HepG2 (cell line): ENCODE measurements around the gene TAT. TPM values are rescaled to one million over a fixed set of nuclear protein-coding genes. Genes with fewer than 3 reads are reported as not detected.

Source experiments
- ATAD3A ChIP-seq: sonication (generic); formaldehyde crosslinking; IDR thresholded peaks from 2 replicates; pipeline ENCODE4 v1.4.0; 2020; ENCODE audit warnings: missing genetic modification reagents
- ATRX ChIP-seq: sonication (generic); formaldehyde crosslinking; IDR thresholded peaks from 2 replicates; pipeline ENCODE4 v1.4.0; 2020; ENCODE audit warnings: missing genetic modification reagents, borderline replicate concordance
- CEBPB ChIP-seq: IDR thresholded peaks from 2 replicates; pipeline ENCODE4 v1.6.1; 2011; ENCODE audit warnings: low read depth, low read length, improper control_type of control experiment, borderline replicate concordance
- CENPX ChIP-seq: sonication (generic); formaldehyde crosslinking; IDR thresholded peaks from 2 replicates; pipeline ENCODE4 v1.9.0; 2021; ENCODE audit warnings: mild to moderate bottlenecking, missing genetic modification reagents, moderate library complexity
- CSRNP1 ChIP-seq: sonication (generic); formaldehyde crosslinking; IDR thresholded peaks from 2 replicates; pipeline ENCODE4 v1.8.1; 2023; ENCODE audit warnings: mild to moderate bottlenecking, missing genetic modification reagents
- DBP ChIP-seq: sonication (generic); formaldehyde crosslinking; IDR thresholded peaks from 2 replicates; pipeline ENCODE4 v1.4.0; 2020; ENCODE audit warnings: missing genetic modification reagents; ENCODE audit errors: not compliant biosample characterization
- FOXP4 ChIP-seq: sonication (generic); formaldehyde crosslinking; IDR thresholded peaks from 2 replicates; pipeline ENCODE4 v1.4.0; 2020; ENCODE audit warnings: missing genetic modification reagents
- HCFC1 ChIP-seq: fragments of 150-350 bp; IDR thresholded peaks from 2 replicates; pipeline ENCODE4 v1.6.1; 2014; ENCODE audit warnings: low read depth, low read length
- JDP2 ChIP-seq: sonication (generic); formaldehyde crosslinking; IDR thresholded peaks from 2 replicates; pipeline ENCODE4 v1.8.1; 2022; ENCODE audit warnings: missing genetic modification reagents, borderline replicate concordance
- JUNB ChIP-seq: sonication (generic); formaldehyde crosslinking; IDR thresholded peaks from 2 replicates; pipeline ENCODE4 v1.8.0; 2022; ENCODE audit warnings: missing genetic modification reagents, mild to moderate bottlenecking, borderline replicate concordance
- KDM6A ChIP-seq: IDR thresholded peaks from 2 replicates; pipeline ENCODE4 v1.6.1; 2016; ENCODE audit warnings: low read depth
- KMT2A ChIP-seq: sonication (generic); formaldehyde crosslinking; IDR thresholded peaks from 2 replicates; pipeline ENCODE4 v1.4.0; 2020; ENCODE audit warnings: missing genetic modification reagents
- KMT2B ChIP-seq: IDR thresholded peaks from 2 replicates; pipeline ENCODE4 v1.6.1; 2016; ENCODE audit warnings: missing genetic modification reagents, missing compliant biosample characterization
- MAFG ChIP-seq: sonication (generic); formaldehyde crosslinking; IDR thresholded peaks from 2 replicates; pipeline ENCODE4 v1.5.1; 2020; ENCODE audit warnings: mild to moderate bottlenecking, missing genetic modification reagents
- NCOA2 ChIP-seq: sonication (generic); formaldehyde crosslinking; IDR thresholded peaks from 2 replicates; pipeline ENCODE4 v1.8.0; 2022; ENCODE audit warnings: inconsistent platforms
- NONO ChIP-seq, 2 experiments: fragments of 450-650 bp in 1 of 2; sonication (generic) in 1 of 2; formaldehyde crosslinking in 1 of 2; IDR thresholded peaks in 1 of 2; conservative IDR thresholded peaks in 1 of 2; 2 replicates each; pipeline versions ENCODE4 v1.6.1 to v1.8.0; 2017 to 2022; ENCODE audit warnings: mild to moderate bottlenecking in 1 of 2, missing genetic modification reagents in 1 of 2, moderate library complexity in 1 of 2
- RBM39 ChIP-seq: fragments of 200-400 bp; formaldehyde crosslinking; IDR thresholded peaks from one replicate; pipeline ENCODE4 v1.6.1; 2018; ENCODE audit warnings: antibody characterized with exemption, mild to moderate bottlenecking, low read depth, low read length; ENCODE audit not compliant: poor library complexity, severe bottlenecking
- SKI ChIP-seq: fragments of 450-650 bp; IDR thresholded peaks from one replicate; pipeline ENCODE4 v1.6.1; 2018; ENCODE audit warnings: mild to moderate bottlenecking; ENCODE audit not compliant: partially characterized antibody
- TBX3 ChIP-seq: fragments of 450-650 bp; IDR thresholded peaks from 2 replicates; pipeline ENCODE4 v1.6.1; 2017; ENCODE audit warnings: antibody characterized with exemption, mild to moderate bottlenecking, inconsistent platforms, borderline replicate concordance
- THAP11 ChIP-seq: IDR thresholded peaks from 2 replicates; pipeline ENCODE4 v1.6.1; 2016; ENCODE audit warnings: missing biosample characterization, missing genetic modification reagents
- ZBTB21 ChIP-seq: sonication (generic); formaldehyde crosslinking; IDR thresholded peaks from 2 replicates; pipeline ENCODE4 v1.4.0; 2020; ENCODE audit warnings: missing genetic modification reagents
- ZNF383 ChIP-seq: sonication (generic); formaldehyde crosslinking; IDR thresholded peaks from 2 replicates; pipeline ENCODE4 v1.4.0; 2020; ENCODE audit warnings: missing genetic modification reagents, mild to moderate bottlenecking, borderline replicate concordance
- ZNF44 ChIP-seq: sonication (generic); formaldehyde crosslinking; IDR thresholded peaks from 2 replicates; pipeline ENCODE4 v1.5.1; 2020; ENCODE audit warnings: mild to moderate bottlenecking, missing genetic modification reagents
- ZNF451 ChIP-seq: sonication (generic); formaldehyde crosslinking; IDR thresholded peaks from 2 replicates; pipeline ENCODE4 v1.5.0; 2020; ENCODE audit warnings: mild to moderate bottlenecking, missing genetic modification reagents
- ZNF713 ChIP-seq: sonication (generic); formaldehyde crosslinking; IDR thresholded peaks from 2 replicates; pipeline ENCODE4 v1.4.0; 2020; ENCODE audit warnings: mild to moderate bottlenecking, missing genetic modification reagents
- ZNF749 ChIP-seq: sonication (generic); formaldehyde crosslinking; IDR thresholded peaks from 2 replicates; pipeline ENCODE4 v1.8.0; 2022; ENCODE audit warnings: mild to moderate bottlenecking, missing genetic modification reagents, moderate library complexity, borderline replicate concordance
- ZNF768 ChIP-seq: sonication (generic); formaldehyde crosslinking; IDR thresholded peaks from 2 replicates; pipeline ENCODE4 v1.4.0; 2020; ENCODE audit warnings: missing genetic modification reagents
- ZNF839 ChIP-seq: sonication (generic); formaldehyde crosslinking; IDR thresholded peaks from 2 replicates; pipeline ENCODE4 v1.4.0; 2020; ENCODE audit warnings: missing genetic modification reagents, mild to moderate bottlenecking, borderline replicate concordance
- polyA plus RNA-seq, 8 experiments: library from polyadenylated mRNA; depleted of rRNA in 3 of 8; stranded (reverse) in 7 of 8; unstranded in 1 of 8; fragments of >200 nt; fragmentation: Illumina TruSeq in 4 of 8; extraction: Trizol in 4 of 8; gene quantifications; 2 replicates each; pipeline versions ENCODE4 v1.2.1 to v1.2.3, GENCODE V29; 2011 to 2016; ENCODE audit warnings: low read depth in 4 of 8, missing spikeins in 1 of 8, mixed read lengths in 1 of 8; ENCODE audit not compliant: insufficient read depth in 1 of 8
- total RNA-seq, 5 experiments: library from RNA; depleted of rRNA; stranded (reverse); fragments of >200 nt; fragmentation: Illumina TruSeq; extraction: Trizol; gene quantifications; 2 replicates each; pipeline ENCODE4 v1.2.3, GENCODE V29; 2016; ENCODE audit warnings: low read depth in 1 of 5

TAT gene
- total and polyA plus RNA-seq, 2 of the 13 experiments (the other 11 are each of a cell fraction or from before 2014, with no cell fraction given): 1.6 to 5.8 TPM

- TF ChIP-seq CSRNP1 (CRISPR knock-in tag) (0 out of 2 replicates have a peak, but pooled peaks have one; percentile 34), NCOA2 (CRISPR knock-in tag) (0 out of 2 replicates have a peak, but pooled peaks have one; percentile 30), TBX3 (no peak), ATAD3A (no peak), KMT2B (CRISPR knock-in tag) (peak; percentile 25; the same call in 1 of the 2 replicates), ZNF713 (no peak), RBM39 (no peak), CEBPB (no peak), ZNF839 (no peak), FOXP4 (CRISPR knock-in tag) (peak; percentile 86), ZNF749 (CRISPR knock-in tag) (no peak), JUNB (no peak), NONO (IDR thresholded peaks at IDR 0.05) (no peak), NONO (CRISPR knock-in tag; conservative IDR thresholded peaks at IDR 0.05) (no peak), JDP2 (CRISPR knock-in tag) (no peak), ZNF44 (CRISPR knock-in tag) (no peak), HCFC1 (no peak), CENPX (CRISPR knock-in tag) (no peak), KMT2A (CRISPR knock-in tag) (no peak), SKI (no peak), ZNF383 (CRISPR knock-in tag) (no peak), MAFG (CRISPR knock-in tag) (no peak), ZNF451 (CRISPR knock-in tag) (no peak), KDM6A (peak; percentile 43; the same call in 1 of the 2 replicates), ZBTB21 (CRISPR knock-in tag) (no peak), THAP11 (CRISPR knock-in tag) (0 out of 2 replicates have a peak, but pooled peaks have one; percentile 14), ZNF768 (CRISPR knock-in tag) (no peak), ATRX (no peak), DBP (CRISPR knock-in tag) (no peak)
These were observed 46.7 kb upstream of the TAT start (continued) for GRCh38 chr16:71623597-71623996.
